ENCODE results near the gene USH2A.

- TF ChIP-seq, protein P1, sequence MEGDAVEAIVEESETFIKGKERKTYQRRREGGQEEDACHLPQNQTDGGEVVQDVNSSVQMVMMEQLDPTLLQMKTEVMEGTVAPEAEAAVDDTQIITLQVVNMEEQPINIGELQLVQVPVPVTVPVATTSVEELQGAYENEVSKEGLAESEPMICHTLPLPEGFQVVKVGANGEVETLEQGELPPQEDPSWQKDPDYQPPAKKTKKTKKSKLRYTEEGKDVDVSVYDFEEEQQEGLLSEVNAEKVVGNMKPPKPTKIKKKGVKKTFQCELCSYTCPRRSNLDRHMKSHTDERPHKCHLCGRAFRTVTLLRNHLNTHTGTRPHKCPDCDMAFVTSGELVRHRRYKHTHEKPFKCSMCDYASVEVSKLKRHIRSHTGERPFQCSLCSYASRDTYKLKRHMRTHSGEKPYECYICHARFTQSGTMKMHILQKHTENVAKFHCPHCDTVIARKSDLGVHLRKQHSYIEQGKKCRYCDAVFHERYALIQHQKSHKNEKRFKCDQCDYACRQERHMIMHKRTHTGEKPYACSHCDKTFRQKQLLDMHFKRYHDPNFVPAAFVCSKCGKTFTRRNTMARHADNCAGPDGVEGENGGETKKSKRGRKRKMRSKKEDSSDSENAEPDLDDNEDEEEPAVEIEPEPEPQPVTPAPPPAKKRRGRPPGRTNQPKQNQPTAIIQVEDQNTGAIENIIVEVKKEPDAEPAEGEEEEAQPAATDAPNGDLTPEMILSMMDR (IDR thresholded peaks at IDR 0.05), result no peak
- TF ChIP-seq POLR2A (IDR thresholded peaks at IDR 0.05), result no peak
These were observed 642.6 kb downstream of the USH2A start for GRCh38 chr1:215780641-215781040.
